Tibial artery (tissue), 4 donors: ENCODE results near the gene TMEM44.
A peak's percentile ranks its signal among the peaks of the same experiment; 100 is the strongest.

Experiments
- DNase-seq, 2 donors: peaks; one replicate each; pipeline ENCODE4 v3.0.0-alpha.2; 2019
- H3K27ac ChIP-seq, 2 donors: fragments of 200-600 bp; sonication (generic) in 1 of 2; 1 replicate in 1 of 2; 2 replicates in 1 of 2; pipeline ENCODE4 v1.5.1; 2018 to 2019; ENCODE audit warnings: mild to moderate bottlenecking in 1 of 2
- H3K27me3 ChIP-seq, 2 donors: fragments of 200-600 bp; sonication (generic) in 1 of 2; one replicate each; pipeline versions ENCODE4 v1.5.1 to v1.6.0; 2016 to 2019
- H3K36me3 ChIP-seq, 3 donors: fragments of 200-600 bp; sonication (generic) in 2 of 3; one replicate each; pipeline ENCODE4 v1.5.1; 2016 to 2019; ENCODE audit warnings: mild to moderate bottlenecking in 2 of 3
- H3K4me1 ChIP-seq, 4 donors: fragments of 200-600 bp; sonication (generic) in 2 of 4; 1 replicate in 3 of 4; 2 replicates in 1 of 4; pipeline ENCODE4 v1.5.1; 2016 to 2019
- H3K4me3 ChIP-seq, 2 donors: fragments of 200-600 bp; sonication (generic) in 1 of 2; 1 replicate in 1 of 2; 2 replicates in 1 of 2; pipeline ENCODE4 v1.5.1; 2018 to 2019; ENCODE audit warnings: mild to moderate bottlenecking in 2 of 2
- H3K9me3 ChIP-seq, 3 donors: fragments of 200-600 bp; sonication (generic) in 1 of 3; one replicate each; pipeline ENCODE4 v1.5.1; 2016 to 2019
- intact Hi-C: fragments of 100-400 bp; cut with DNase I; formaldehyde crosslinking; loops from one replicate; pipeline ENCODE4 v1.15.0; 2023; ENCODE audit warnings: low total_unique reads
- TF ChIP-seq, protein P1 (sequence below), 2 experiments: fragments of 200-600 bp in 1 of 2; fragments of 450-650 bp in 1 of 2; IDR thresholded peaks; one replicate each; pipeline ENCODE4 v1.5.1; 2017 to 2019; ENCODE audit warnings: antibody characterized with exemption in 2 of 2, mild to moderate bottlenecking in 1 of 2, moderate library complexity in 1 of 2

TMEM44 gene

DNA sequence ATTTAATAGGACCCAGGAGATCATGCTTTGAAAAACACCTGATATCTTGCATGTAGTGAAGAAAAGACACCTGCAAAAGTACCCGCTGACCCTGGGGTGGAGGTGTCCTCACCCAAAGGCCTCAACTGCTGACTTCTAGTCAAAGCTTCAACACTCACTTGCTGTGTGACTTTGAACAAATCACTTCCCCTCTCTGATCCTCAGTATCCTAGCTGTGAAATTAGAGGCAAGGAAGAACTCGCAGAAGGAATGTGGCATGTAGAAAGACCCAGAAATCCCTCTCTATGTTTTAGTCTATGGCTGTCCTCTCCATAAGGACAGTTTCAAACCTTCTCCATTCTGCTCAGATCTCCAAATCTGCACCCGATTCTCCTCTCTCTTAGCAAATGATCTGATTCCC, 93.7 kb downstream of the TMEM44 start:
- Histone ChIP-seq H3K36me3 (no peaks in the 10 kb centered on the region), H3K4me3 (no peak overlapping the region), H3K27me3 (no peaks in the 10 kb centered on the region), H3K27ac (no peak overlapping the region), H3K9me3 (no peaks in the 10 kb centered on the region), H3K4me1 (peaks cover 0 to 30% (median 11%) of the 10 kb centered on the region in 4 donors)
- DNase-seq: no peak
- TF ChIP-seq, protein P1, sequence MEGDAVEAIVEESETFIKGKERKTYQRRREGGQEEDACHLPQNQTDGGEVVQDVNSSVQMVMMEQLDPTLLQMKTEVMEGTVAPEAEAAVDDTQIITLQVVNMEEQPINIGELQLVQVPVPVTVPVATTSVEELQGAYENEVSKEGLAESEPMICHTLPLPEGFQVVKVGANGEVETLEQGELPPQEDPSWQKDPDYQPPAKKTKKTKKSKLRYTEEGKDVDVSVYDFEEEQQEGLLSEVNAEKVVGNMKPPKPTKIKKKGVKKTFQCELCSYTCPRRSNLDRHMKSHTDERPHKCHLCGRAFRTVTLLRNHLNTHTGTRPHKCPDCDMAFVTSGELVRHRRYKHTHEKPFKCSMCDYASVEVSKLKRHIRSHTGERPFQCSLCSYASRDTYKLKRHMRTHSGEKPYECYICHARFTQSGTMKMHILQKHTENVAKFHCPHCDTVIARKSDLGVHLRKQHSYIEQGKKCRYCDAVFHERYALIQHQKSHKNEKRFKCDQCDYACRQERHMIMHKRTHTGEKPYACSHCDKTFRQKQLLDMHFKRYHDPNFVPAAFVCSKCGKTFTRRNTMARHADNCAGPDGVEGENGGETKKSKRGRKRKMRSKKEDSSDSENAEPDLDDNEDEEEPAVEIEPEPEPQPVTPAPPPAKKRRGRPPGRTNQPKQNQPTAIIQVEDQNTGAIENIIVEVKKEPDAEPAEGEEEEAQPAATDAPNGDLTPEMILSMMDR (IDR thresholded peaks at IDR 0.05): no peak
- intact Hi-C loops: no loop called here

DNA sequence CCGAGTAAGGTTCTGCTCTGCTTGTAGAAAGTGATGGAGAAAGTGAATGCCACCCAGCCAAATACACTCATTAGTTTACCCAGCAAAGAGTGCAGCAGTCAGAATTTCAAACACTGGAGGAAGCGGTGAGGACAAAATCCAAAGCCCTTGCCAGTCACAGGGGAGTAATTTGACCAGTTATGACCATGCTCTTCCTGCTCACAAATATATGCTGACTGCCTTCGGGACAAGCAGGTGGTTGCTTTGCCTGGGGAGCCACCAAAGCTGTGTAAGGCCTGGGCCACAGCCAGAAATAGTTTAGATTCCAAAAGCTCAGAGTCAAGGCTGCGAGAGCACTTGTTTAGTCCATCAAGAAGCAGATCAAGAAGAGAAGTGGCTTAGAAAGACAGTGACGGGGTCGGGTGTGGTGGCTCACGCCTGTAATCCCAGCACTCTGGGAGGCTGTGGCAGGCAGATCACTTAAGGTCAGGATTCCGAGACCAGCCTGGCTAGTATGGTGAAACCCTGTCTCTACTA, 95.4 kb downstream of the TMEM44 start:
- peak in 1 of 2 donors; percentile 66 for DNase-seq
- intact Hi-C loops: no loop called here
- no peaks in the 10 kb centered on the region for H3K36me3 ChIP-seq
- H3K4me1 ChIP-seq: peaks cover 0 to 30% (median 11%) of the 10 kb centered on the region in 4 donors
- H3K27ac ChIP-seq: peak overlapping the region; percentile 53 to 71
- H3K4me3 ChIP-seq: no peak overlapping the region
- H3K9me3 ChIP-seq: no peaks in the 10 kb centered on the region
- TF ChIP-seq, protein P1 (IDR thresholded peaks at IDR 0.05): no peak
- no peaks in the 10 kb centered on the region for H3K27me3 ChIP-seq
